WTC11 (cell line): Measurements from ENCODE around the gene ZFPM1.

Source experiments
- E2F1 ChIP-seq: sonication (generic); formaldehyde crosslinking; IDR thresholded peaks from 2 replicates; pipeline ENCODE4 v1.8.0; 2022; ENCODE audit warnings: mild to moderate bottlenecking, missing genetic modification reagents
- ELF4 ChIP-seq: sonication (generic); formaldehyde crosslinking; IDR thresholded peaks from 2 replicates; pipeline ENCODE4 v1.8.1; 2022; ENCODE audit warnings: low read depth, mild to moderate bottlenecking, moderate library complexity, missing genetic modification reagents
- OVOL2 ChIP-seq: fragments of 250-450 bp; sonication (Bioruptor Pico); IDR thresholded peaks from 2 replicates; pipeline ENCODE4 v1.9.0; 2021; ENCODE audit warnings: mild to moderate bottlenecking, borderline replicate concordance
- TCF7 ChIP-seq: sonication (generic); formaldehyde crosslinking; IDR thresholded peaks from 2 replicates; pipeline ENCODE4 v1.8.0; 2022; ENCODE audit warnings: mild to moderate bottlenecking, low read depth, missing genetic modification reagents, moderate library complexity
- TF ChIP-seq, protein P1 (sequence below): sonication (generic); formaldehyde crosslinking; IDR thresholded peaks from 2 replicates; pipeline ENCODE4 v1.8.1; 2022; ENCODE audit warnings: mild to moderate bottlenecking, missing genetic modification reagents, moderate library complexity, borderline replicate concordance
- TF ChIP-seq, protein P2 (sequence below): fragments of 200-600 bp; IDR thresholded peaks from 2 replicates; pipeline ENCODE4 v1.8.0; 2022; ENCODE audit warnings: antibody characterized with exemption

- TF ChIP-seq ELF4 (CRISPR knock-in tag) = no peak
- no peak for TF ChIP-seq E2F1
- TF ChIP-seq, protein P1, sequence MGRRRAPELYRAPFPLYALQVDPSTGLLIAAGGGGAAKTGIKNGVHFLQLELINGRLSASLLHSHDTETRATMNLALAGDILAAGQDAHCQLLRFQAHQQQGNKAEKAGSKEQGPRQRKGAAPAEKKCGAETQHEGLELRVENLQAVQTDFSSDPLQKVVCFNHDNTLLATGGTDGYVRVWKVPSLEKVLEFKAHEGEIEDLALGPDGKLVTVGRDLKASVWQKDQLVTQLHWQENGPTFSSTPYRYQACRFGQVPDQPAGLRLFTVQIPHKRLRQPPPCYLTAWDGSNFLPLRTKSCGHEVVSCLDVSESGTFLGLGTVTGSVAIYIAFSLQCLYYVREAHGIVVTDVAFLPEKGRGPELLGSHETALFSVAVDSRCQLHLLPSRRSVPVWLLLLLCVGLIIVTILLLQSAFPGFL (CRISPR knock-in tag) = no peak
- TF ChIP-seq, protein P2, sequence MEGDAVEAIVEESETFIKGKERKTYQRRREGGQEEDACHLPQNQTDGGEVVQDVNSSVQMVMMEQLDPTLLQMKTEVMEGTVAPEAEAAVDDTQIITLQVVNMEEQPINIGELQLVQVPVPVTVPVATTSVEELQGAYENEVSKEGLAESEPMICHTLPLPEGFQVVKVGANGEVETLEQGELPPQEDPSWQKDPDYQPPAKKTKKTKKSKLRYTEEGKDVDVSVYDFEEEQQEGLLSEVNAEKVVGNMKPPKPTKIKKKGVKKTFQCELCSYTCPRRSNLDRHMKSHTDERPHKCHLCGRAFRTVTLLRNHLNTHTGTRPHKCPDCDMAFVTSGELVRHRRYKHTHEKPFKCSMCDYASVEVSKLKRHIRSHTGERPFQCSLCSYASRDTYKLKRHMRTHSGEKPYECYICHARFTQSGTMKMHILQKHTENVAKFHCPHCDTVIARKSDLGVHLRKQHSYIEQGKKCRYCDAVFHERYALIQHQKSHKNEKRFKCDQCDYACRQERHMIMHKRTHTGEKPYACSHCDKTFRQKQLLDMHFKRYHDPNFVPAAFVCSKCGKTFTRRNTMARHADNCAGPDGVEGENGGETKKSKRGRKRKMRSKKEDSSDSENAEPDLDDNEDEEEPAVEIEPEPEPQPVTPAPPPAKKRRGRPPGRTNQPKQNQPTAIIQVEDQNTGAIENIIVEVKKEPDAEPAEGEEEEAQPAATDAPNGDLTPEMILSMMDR = no peak
- no peak for TF ChIP-seq TCF7
- TF ChIP-seq OVOL2 = no peak
These were observed 27.0 kb downstream of the ZFPM1 start for GRCh38 chr16:88479793-88480760.
